ENCODE data around the gene EPB41.

GRCh38 chr1:28966617-28967016 is 52.2 kb downstream of the EPB41 start:
- TF ChIP-seq CTCF (IDR thresholded peaks at IDR 0.05) (no peak), POLR2A (IDR thresholded peaks at IDR 0.05) (no peak), POLR2AphosphoS5 (IDR thresholded peaks at IDR 0.05) (no peak), EP300 (IDR thresholded peaks at IDR 0.05) (no peak)
